Measurements from ENCODE around the gene ANTKMT. TPM values are rescaled to one million over a fixed set of nuclear protein-coding genes. Genes with fewer than 3 reads are reported as not detected.
"Not testable (repeated sequence)": the region's sequence is repeated elsewhere in the genome, so short reads cannot be mapped to it uniquely, and the experiment has no call there.

ANTKMT gene
- total and polyA plus RNA-seq, 2 experiments from 2014 or later: 55.1 to 82.6 TPM

- no peaks in the 10 kb centered on the region for H3K27me3 ChIP-seq
- peaks cover 3% of the 10 kb centered on the region for H3K4me1 ChIP-seq (ENCODE audit: low read depth)
- no peaks in the 10 kb centered on the region for H3K36me3 ChIP-seq
- no peak for DNase-seq (ENCODE audit: low read depth in 1 of 2, low spot score in 1 of 2)
- no peaks in the 10 kb centered on the region for H3K9me3 ChIP-seq (ENCODE audit: low read depth)
- no peak for TF ChIP-seq CTCF (IDR thresholded peaks at IDR 0.05; ENCODE audit: low read depth, low read length)
- H3K27ac ChIP-seq: no peak overlapping the region
- no peak overlapping the region for H3K4me3 ChIP-seq
Observed at GRCh38 chr16:747978-748746, 27.2 kb downstream of the ANTKMT start.

- H3K9me3 ChIP-seq (ENCODE audit: low read depth): no peaks in the 10 kb centered on the region
- peaks cover 3% of the 10 kb centered on the region for H3K4me1 ChIP-seq (ENCODE audit: low read depth)
- H3K4me3 ChIP-seq: no peak overlapping the region
- no peaks in the 10 kb centered on the region for H3K36me3 ChIP-seq
- no peak for TF ChIP-seq CTCF (IDR thresholded peaks at IDR 0.05; ENCODE audit: low read depth, low read length)
- no peak overlapping the region for H3K27ac ChIP-seq
- H3K27me3 ChIP-seq: no peaks in the 10 kb centered on the region
- DNase-seq (ENCODE audit: low read depth in 1 of 2, low spot score in 1 of 2): peak in 1 of 2 donors; percentile 90
Observed at GRCh38 chr16:749010-749409, 28.1 kb downstream of the ANTKMT start.

- Histone ChIP-seq H3K4me1 (ENCODE audit: low read depth) (peaks cover 3% of the 10 kb centered on the region), H3K27ac (peak overlapping the region; percentile 66), H3K9me3 (ENCODE audit: low read depth) (no peaks in the 10 kb centered on the region), H3K27me3 (no peaks in the 10 kb centered on the region), H3K36me3 (no peaks in the 10 kb centered on the region), H3K4me3 (no peak overlapping the region)
- TF ChIP-seq CTCF (IDR thresholded peaks at IDR 0.05; ENCODE audit: low read depth, low read length): no peak
- peak in 1 of 2 donors; percentile 64 for DNase-seq (ENCODE audit: low read depth in 1 of 2, low spot score in 1 of 2)
Observed at GRCh38 chr16:750485-750884, 29.5 kb downstream of the ANTKMT start.

- H3K4me3 ChIP-seq: no peak overlapping the region
- peak overlapping the region; percentile 66 for H3K27ac ChIP-seq
- H3K9me3 ChIP-seq (ENCODE audit: low read depth): no peaks in the 10 kb centered on the region
- H3K4me1 ChIP-seq (ENCODE audit: low read depth): peaks cover 3% of the 10 kb centered on the region
- no peak for TF ChIP-seq CTCF (IDR thresholded peaks at IDR 0.05; ENCODE audit: low read depth, low read length)
- no peaks in the 10 kb centered on the region for H3K36me3 ChIP-seq
- H3K27me3 ChIP-seq: no peaks in the 10 kb centered on the region
- no peak for DNase-seq (ENCODE audit: low read depth in 1 of 2, low spot score in 1 of 2)
Observed at GRCh38 chr16:751152-752006, 30.4 kb downstream of the ANTKMT start.

- H3K9me3 ChIP-seq (ENCODE audit: low read depth): no peaks in the 10 kb centered on the region
- H3K27ac ChIP-seq: no peak overlapping the region
- no peak for TF ChIP-seq CTCF (IDR thresholded peaks at IDR 0.05; ENCODE audit: low read depth, low read length)
- H3K4me1 ChIP-seq (ENCODE audit: low read depth): peaks cover 3% of the 10 kb centered on the region
- H3K4me3 ChIP-seq: no peak overlapping the region
- no peaks in the 10 kb centered on the region for H3K36me3 ChIP-seq
- DNase-seq (ENCODE audit: low read depth in 1 of 2, low spot score in 1 of 2): no peak
- no peaks in the 10 kb centered on the region for H3K27me3 ChIP-seq
Observed at GRCh38 chr16:752007-752312, 31.0 kb downstream of the ANTKMT start.

- DNase-seq (ENCODE audit: low read depth in 1 of 2, low spot score in 1 of 2); H3K27me3 ChIP-seq; H3K4me3 ChIP-seq; H3K9me3 ChIP-seq (ENCODE audit: low read depth); H3K27ac ChIP-seq; H3K36me3 ChIP-seq; H3K4me1 ChIP-seq (ENCODE audit: low read depth): not testable (repeated sequence)
Observed at GRCh38 chr16:754121-754607, 33.2 kb downstream of the ANTKMT start.
